ENCODE results near the gene SEMA6B.

DNA sequence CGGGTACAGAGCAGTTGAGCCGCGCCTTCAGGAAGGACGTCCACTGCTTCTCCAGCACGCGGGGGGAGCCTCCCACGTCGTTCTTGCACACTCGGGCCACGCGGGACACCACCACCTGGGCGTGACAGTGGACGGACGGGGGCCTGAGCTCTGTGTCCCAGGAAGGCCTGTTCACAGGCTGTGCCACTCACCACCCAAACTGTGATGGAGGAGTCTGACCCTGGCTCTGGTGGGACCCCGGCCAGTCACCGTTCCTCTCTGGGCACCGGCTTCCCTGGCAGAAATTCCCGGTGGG, 7.0 kb downstream of the SEMA6B start:
- no peak for TF ChIP-seq RFX5 (IDR thresholded peaks at IDR 0.05; ENCODE audit: low read depth, low read length)
- TF ChIP-seq CTCF (conservative IDR thresholded peaks at IDR 0.05; ENCODE audit: low read depth, low read length): no peak
- TF ChIP-seq SMC3 (IDR thresholded peaks at IDR 0.05; ENCODE audit: low read depth, low read length): no peak
- no peak for TF ChIP-seq POLR2A (IDR thresholded peaks at IDR 0.05; ENCODE audit: low read depth, low read length)
- TF ChIP-seq RAD21 (IDR thresholded peaks at IDR 0.05; ENCODE audit: low read length): no peak
- TF ChIP-seq, protein P1, sequence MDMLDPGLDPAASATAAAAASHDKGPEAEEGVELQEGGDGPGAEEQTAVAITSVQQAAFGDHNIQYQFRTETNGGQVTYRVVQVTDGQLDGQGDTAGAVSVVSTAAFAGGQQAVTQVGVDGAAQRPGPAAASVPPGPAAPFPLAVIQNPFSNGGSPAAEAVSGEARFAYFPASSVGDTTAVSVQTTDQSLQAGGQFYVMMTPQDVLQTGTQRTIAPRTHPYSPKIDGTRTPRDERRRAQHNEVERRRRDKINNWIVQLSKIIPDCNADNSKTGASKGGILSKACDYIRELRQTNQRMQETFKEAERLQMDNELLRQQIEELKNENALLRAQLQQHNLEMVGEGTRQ (IDR thresholded peaks at IDR 0.05; ENCODE audit: low read depth, low read length): no peak
- no peak for TF ChIP-seq FOS (IDR thresholded peaks at IDR 0.05; ENCODE audit: low read depth, low read length)
- no peak for TF ChIP-seq BHLHE40 (IDR thresholded peaks at IDR 0.05; ENCODE audit: low read depth, low read length)
- TF ChIP-seq MAFK (IDR thresholded peaks at IDR 0.05; ENCODE audit: low read depth, low read length): no peak
- no peak for TF ChIP-seq CHD1 (IDR thresholded peaks at IDR 0.05; ENCODE audit: low read depth, low read length)
- no peak for TF ChIP-seq RCOR1 (IDR thresholded peaks at IDR 0.05; ENCODE audit: insufficient replicate concordance, low read length)
- TF ChIP-seq CEBPB (IDR thresholded peaks at IDR 0.05; ENCODE audit: low read depth, low read length): no peak
- TF ChIP-seq NFE2L2 (IDR thresholded peaks at IDR 0.05; ENCODE audit: low read depth, low read length): no peak
